HL-60/S4 treated with phorbol 12-myristate 13-acetate at 8.2 ng/mL for 4 days and 3 days (cell line): Measurements from ENCODE around the gene MICAL3.
"Not testable (repeated sequence)": the region's sequence is repeated elsewhere in the genome, so short reads cannot be mapped to it uniquely, and the experiment has no call there.

Source experiments
- in situ Hi-C: fragments of 300-500 bp; cut with MboI; formaldehyde crosslinking; loops from 2 replicates; pipeline ENCODE4 v1.15.0; 2022; ENCODE audit warnings: low sequenced_read_pairs

The MICAL3 gene

GRCh38 chr22:17941471-17942406 lies 82.6 kb downstream of the MICAL3 start:
- in situ Hi-C loops, result no loop called here

DNA sequence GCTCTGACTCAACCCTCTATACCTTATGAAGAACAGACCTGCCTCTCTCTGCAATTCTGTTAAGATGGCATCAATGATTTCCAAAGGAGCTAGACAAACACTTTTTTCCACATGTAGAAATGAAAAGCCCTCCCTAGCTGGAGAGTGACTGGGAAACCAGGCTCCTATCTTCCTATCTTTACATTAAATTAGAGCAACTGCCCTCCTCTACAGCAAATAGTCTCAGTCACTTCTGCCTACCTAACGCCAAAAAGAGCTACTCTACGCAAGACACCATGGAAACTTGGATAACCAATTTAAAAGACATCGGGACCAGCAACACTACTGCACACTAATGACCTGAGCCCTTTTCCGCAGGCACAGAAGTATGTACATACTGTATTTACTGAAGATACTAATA lies 84.8 kb downstream of the MICAL3 start:
- in situ Hi-C loops, result no loop called here

DNA sequence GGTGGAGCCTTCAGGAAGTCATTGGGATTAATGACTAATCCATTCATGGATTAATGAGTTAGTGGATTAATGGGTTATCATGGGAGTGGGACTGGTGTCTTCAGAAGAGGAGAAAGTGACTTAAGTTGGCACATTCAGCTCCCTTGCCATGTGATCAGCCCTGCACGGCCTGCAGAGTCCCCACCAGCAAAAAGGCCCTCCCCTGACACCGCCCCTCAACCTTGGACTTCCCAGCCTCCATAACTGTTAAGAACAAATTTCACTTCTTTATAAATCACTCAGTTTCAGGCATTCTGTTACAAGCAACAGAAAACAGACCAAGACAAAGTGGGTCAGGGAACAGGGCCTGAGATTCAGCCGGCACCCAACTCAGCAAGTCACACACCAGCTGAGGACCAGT lies 85.3 kb downstream of the MICAL3 start:
- in situ Hi-C loops, result no loop called here

GRCh38 chr22:17938484-17938924 lies 85.9 kb downstream of the MICAL3 start:
- in situ Hi-C loops, result no loop called here

DNA sequence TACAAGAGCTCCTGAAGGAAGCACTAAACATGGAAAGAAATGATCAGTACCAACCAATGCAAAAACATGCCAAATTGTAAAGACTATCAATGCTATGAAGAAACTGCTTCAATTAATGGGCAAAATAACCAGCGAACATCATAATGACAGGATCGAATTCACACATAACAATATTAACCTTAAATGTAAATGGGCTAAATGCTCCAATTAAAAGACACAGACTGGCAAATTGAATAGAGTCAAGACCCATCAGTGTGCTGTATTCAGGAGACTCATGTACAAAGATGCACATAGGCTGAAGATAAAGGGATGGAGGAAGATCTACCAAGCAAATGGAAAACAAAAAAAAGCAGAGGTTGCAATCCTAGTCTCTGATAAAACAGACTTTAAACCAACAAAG lies 91.9 kb downstream of the MICAL3 start:
- in situ Hi-C loops, result not testable (repeated sequence)

- in situ Hi-C loops, result no loop called here
These were observed 92.9 kb downstream of the MICAL3 start for GRCh38 chr22:17931400-17931825.

DNA sequence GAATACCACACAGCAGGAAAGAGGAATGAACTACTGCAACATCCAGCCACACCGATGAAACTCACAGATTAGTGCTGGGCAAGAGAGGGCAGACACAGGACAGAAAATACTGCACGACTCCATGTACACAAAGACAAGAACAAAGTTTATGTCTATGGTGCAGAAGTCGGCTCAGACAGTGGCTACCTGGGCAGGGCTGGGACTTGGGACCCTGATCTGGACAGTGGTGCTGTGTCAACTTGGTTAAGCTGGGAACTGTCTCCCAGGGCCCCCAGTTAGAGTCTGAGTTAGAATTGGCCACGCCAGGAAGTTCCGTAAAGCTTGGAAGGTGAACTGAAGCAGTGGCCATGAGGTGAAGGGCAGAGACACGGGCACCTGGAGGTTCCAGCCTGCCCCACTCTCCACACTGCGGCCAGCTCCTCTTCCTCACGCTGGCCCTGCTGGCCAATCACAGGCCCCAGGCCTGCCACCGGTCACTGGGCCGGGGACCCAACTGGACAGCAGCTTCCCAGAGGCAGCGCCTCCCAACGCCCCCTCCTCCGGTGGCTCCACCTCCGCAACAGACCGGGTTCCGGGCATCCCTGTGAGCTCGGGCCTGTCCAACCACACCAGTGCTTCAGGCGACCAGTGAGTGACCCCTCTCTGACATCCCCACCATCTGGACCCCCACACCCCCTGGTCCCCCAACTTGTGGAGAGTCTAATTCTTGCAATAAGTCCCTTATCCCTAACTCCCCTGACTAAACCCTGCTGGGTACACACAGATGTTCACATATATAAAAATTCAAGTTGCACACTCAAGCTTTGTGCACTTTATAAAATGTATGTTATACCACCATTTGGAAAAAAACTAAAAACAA lies 93.7 kb downstream of the MICAL3 start:
- in situ Hi-C loops, result no loop called here

DNA sequence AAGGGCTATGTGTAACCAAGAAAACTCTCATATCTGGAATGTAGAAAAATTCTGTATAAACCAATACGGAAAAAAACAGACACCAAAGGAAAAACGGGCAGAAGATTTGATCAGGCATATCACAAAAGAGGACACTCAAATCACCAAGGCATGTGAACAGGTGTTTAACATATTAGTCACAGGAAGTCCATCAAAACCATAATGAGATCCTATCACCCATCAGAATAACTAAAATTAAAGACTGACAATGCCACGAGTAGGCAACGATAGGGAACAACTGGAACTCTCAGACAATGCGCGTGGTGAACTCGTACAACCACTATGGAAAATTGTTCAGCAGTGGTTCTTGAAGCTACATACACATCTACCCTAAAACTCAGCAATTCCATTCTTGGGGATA lies 94.5 kb downstream of the MICAL3 start:
- in situ Hi-C loops, result no loop called here

GRCh38 chr22:17928391-17928790 lies 96.0 kb downstream of the MICAL3 start:
- in situ Hi-C loops, result no loop called here

DNA sequence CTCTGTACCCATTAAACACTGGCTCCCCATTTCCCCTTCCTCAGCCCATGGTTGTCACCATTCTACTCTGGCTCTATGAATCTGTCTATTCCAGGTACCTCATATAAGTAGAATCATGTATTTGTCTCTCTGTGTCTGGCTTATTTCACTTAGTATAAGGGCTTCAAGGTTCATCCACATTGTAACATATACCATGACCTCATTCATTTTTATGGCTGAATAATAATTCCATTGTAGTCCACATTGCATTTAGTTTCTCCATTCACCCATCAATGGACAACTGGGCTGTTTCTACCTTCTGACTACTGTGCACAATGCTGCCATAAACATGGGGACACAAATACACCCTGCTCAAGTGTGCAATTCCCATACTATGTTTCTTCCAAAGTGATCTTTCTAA lies 97.3 kb downstream of the MICAL3 start:
- in situ Hi-C loops, result no loop called here

DNA sequence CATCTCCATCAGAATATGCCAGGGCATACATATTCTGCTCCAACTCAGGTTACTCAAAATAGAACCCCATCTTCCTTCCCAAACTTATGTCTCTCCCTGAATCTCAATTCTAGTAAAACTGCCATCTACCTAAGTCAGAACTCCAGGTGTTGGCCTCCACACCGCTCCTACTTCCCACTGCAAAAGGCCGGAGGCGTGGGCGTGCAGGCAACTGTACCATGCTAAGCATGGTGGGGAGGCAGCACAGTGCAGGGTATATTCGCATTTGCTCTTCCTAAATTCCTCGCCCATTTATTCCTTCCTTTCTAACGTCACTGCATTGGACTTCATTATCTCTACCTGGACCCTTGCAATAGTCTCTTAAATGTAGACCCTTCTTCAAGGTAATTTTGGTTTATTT lies 97.8 kb downstream of the MICAL3 start:
- in situ Hi-C loops, result no loop called here

DNA sequence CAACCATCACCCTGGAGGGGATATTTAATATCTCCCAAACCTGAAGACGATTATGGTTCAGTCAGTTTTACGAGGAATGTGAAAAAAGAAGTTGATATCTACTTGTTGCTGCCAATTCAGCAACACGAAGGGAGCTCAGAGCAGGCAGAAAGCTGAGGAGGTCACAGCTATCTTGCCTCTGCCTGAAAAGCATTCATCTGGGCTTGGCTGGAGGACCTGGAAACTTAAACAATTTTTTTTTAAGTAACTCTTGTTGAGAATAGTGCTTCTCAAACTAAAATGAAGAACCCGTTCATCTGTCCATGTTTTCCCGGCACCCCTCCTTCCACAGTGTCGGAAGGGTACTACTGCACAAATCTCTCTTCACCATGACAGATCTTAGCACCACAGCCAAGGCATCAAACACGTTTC lies 98.9 kb downstream of the MICAL3 start:
- in situ Hi-C loops, result no loop called here

- in situ Hi-C loops, result loop anchor here (25.0 kb wide), 1 partner anchor 137 kb away; no protein-coding TSS in a partner anchor
These were observed 99.5 kb downstream of the MICAL3 start for GRCh38 chr22:17924735-17925364.

DNA sequence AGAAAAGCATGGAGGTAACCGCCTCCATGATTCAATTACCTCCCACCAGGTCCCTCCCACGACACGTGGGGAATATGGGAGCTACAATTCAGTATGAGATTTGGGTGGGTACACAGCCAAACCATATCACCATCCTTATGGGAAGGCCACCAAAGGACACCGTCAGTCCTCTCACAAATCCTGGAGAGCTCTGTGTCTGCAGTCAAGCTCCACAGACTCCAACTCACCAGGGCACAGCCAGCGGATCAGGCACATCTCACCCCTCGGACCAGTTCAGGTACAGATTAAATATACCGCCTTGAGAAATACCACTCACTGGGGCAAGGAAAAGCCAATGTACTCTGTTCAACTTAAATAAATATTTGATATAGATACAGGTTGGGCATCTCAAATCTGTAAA lies 100.3 kb downstream of the MICAL3 start:
- in situ Hi-C loops, result loop anchor here (25.0 kb wide), 1 partner anchor 138 kb away; no protein-coding TSS in a partner anchor

GRCh38 chr22:17922925-17923903 lies 101.1 kb downstream of the MICAL3 start:
- in situ Hi-C loops, result loop anchor here (25.0 kb wide), 1 partner anchor 139 kb away; no protein-coding TSS in a partner anchor

DNA sequence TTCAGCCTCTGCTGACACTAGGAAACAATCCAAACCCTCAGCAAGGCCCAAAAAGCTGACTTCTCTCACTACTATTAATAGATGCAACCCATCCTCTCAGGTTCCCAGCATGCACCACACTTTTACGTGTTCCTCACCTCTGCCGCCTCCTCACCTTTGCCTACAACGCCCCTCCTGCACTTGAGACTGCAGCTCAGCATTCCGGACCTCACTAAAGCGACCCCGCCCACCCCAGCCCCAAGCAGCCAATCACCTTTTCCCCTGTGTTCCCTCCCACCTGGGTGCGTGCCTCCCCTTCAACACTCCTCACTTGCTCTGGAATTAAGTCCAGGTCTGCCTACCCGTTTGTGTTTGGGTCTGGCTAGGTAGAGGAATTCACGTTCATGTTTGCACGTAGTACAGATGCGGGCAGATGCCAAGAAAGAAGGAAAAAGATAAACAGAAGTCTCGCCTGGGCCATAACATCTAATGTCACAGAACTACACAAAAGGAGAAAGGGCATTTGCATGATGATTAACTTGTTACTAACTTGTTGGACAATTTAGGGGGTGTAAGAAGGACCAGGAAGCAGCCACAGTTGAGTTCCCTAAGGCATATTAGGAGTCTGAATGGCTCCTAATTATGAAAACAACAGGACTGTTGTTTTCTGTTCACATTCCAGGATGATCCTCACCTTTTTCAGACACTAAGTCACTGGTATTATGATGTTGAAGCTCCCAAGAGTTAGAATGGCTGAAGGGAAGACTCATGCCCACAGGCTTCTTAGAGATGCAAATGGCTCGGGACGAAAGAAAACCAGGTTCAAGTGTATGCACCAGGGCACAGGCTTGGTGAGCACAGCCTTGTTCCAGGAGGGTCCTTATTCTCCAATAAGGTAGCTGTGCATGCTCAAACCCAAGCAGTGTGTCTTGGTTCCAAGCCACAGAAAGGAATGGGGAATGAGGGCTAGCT lies 102.2 kb downstream of the MICAL3 start:
- in situ Hi-C loops, result loop anchor here (25.0 kb wide), 1 partner anchor 140 kb away; no protein-coding TSS in a partner anchor

- in situ Hi-C loops, result loop anchor here (25.0 kb wide), 1 partner anchor 141 kb away; no protein-coding TSS in a partner anchor
These were observed 103.2 kb downstream of the MICAL3 start for GRCh38 chr22:17920992-17921650.

DNA sequence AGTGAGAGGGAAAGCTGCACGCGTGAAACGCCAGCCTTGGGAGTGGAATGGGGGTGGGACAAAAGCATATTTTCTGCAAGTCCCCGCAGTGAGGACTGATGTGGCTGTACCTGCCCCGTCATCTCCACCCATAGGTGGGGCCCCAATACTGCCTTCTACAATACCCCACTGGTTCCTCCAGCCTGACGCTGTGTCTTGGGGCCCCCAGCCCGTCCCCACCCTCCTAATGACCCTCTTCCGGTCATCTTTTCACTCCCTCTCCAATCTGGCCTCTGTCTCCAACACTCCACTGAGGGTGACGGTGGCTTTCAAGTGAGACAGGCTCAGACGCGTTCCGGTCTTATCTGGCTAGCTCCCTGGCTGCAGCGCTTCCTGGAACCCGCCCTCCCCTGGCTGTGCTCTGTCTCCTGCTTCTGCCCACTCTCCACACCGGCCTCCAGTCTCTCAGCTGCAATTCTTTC lies 104.2 kb downstream of the MICAL3 start:
- in situ Hi-C loops, result loop anchor here (25.0 kb wide), 1 partner anchor 142 kb away; no protein-coding TSS in a partner anchor
